ENCODE results near the gene CDH5. TPM values are rescaled to one million over a fixed set of nuclear protein-coding genes. Genes with fewer than 3 reads are reported as not detected.

CDH5 gene
- total and polyA plus RNA-seq, 2 of the 8 experiments (the other 6 are each of a cell fraction or from before 2014, with no cell fraction given): 0.32 TPM

- no peak overlapping the region for H3K4ac ChIP-seq (replicated peaks; ENCODE audit: insufficient read length, low read depth, low read length)
- H3K27ac ChIP-seq (ENCODE audit: low read depth, low read length): no peak overlapping the region
- H2BK120ac ChIP-seq (replicated peaks; ENCODE audit: low read depth, low read length): no peak overlapping the region
- no peak overlapping the region for H3K23ac ChIP-seq (ENCODE audit: insufficient read length)
- DNase-seq (ENCODE audit: low read depth in 1 of 2, low spot score in 2 of 2) (no peak), FAIRE-seq (no peak)
- peaks cover 0 to 3% (median 0%) of the 10 kb centered on the region in 4 experiments; a peak in 3 of 7 replicates for H3K4me1 ChIP-seq (replicated peaks in 1 of 4; ENCODE audit: control insufficient read depth in 3 of 4, insufficient read depth in 4 of 4, low read length in 3 of 4)
- H2AK5ac ChIP-seq (ENCODE audit: low read depth, low read length): peak overlapping the region; percentile 60; the same call in 1 of the 2 replicates
- peak overlapping the region; percentile 81; the same call in 1 of the 2 replicates for H2BK15ac ChIP-seq (ENCODE audit: low read length)
- no peak overlapping the region for H3K4me3 ChIP-seq (ENCODE audit: extremely low read depth in 1 of 4, insufficient read depth in 2 of 4, low read depth in 3 of 4, low read length in 4 of 4)
- POLR2A ChIA-PET (ENCODE audit: partially characterized antibody): no interaction called here
- no peak overlapping the region for H4K5ac ChIP-seq (ENCODE audit: insufficient read length, low read depth, low read length)
- no peaks in the 10 kb centered on the region for H3K27me3 ChIP-seq (replicated peaks in 1 of 4; ENCODE audit: control insufficient read depth in 3 of 4, extremely low read depth in 1 of 4, insufficient read depth in 3 of 4, low read length in 3 of 4)
- H4K91ac ChIP-seq (replicated peaks; ENCODE audit: insufficient read length, low read length): peak overlapping the region; percentile 25
- CTCF ChIA-PET (ENCODE audit: partially characterized antibody): no interaction called here
- no peaks in the 10 kb centered on the region for H3K79me1 ChIP-seq (ENCODE audit: low read depth, low read length)
- H3K56ac ChIP-seq (replicated peaks; ENCODE audit: insufficient read length, low read depth, low read length): no peak overlapping the region
- no peak overlapping the region for H3K9ac ChIP-seq (replicated peaks in 1 of 4; ENCODE audit: extremely low read depth in 1 of 4, low read depth in 3 of 4, low read length in 3 of 4)
- no peaks in the 10 kb centered on the region for H3K9me3 ChIP-seq (ENCODE audit: insufficient read depth in 2 of 2, low read depth in 1 of 2, low read length in 1 of 2)
- H4K8ac ChIP-seq (ENCODE audit: extremely low read depth, insufficient read depth, low read length): no peak overlapping the region
- H3K18ac ChIP-seq (ENCODE audit: extremely low read depth, low read length): no peak overlapping the region
- TF ChIP-seq POLR2AphosphoS5 (IDR thresholded peaks at IDR 0.05; ENCODE audit: low read depth, low read length) (no peak), KDM5A (IDR thresholded peaks at IDR 0.05; ENCODE audit: low read length) (no peak)
- no peaks in the 10 kb centered on the region for H3K79me2 ChIP-seq (ENCODE audit: control insufficient read depth in 1 of 2, insufficient read depth in 2 of 2, low read length in 2 of 2)
- peaks cover 10% of the 10 kb centered on the region; the same call in 1 of the 2 replicates for H3K23me2 ChIP-seq (ENCODE audit: low read depth, low read length)
- H2BK12ac ChIP-seq (ENCODE audit: low read depth, low read length): peak overlapping the region; percentile 90; the same call in 1 of the 2 replicates
- H2AFZ ChIP-seq (ENCODE audit: low read length): no peak overlapping the region
- H4K20me1 ChIP-seq (replicated peaks in 1 of 2; ENCODE audit: control insufficient read depth in 1 of 2, insufficient read depth in 2 of 2, low read length in 2 of 2): peaks cover 0 to 3% of the 10 kb centered on the region in 2 experiments
- no peak overlapping the region for H3K14ac ChIP-seq (ENCODE audit: insufficient read length)
- H3K4me2 ChIP-seq (ENCODE audit: insufficient read depth in 1 of 2, low read depth in 2 of 2, low read length in 2 of 2): no peak overlapping the region
- no peak overlapping the region for H2BK20ac ChIP-seq (ENCODE audit: low read length)
- H2BK5ac ChIP-seq (ENCODE audit: low read depth, low read length): no peak overlapping the region
- H3K36me3 ChIP-seq (ENCODE audit: control insufficient read depth in 2 of 4, insufficient read depth in 4 of 4, low read length in 3 of 4): no peaks in the 10 kb centered on the region
- 80% methylated on average over 4 of the region's 4 CpGs; no CpG with 5 or more reads in 1 of the 2 experiments for WGBS, 2 experiments (ENCODE audit: extremely low coverage in 1 of 2, insufficient coverage in 1 of 2, insufficient read length in 1 of 2, insufficient replicate concordance in 2 of 2, low coverage in 1 of 2, low lambda C conversion rate in 2 of 2, missing lambda C conversion rate in 1 of 2)
Observed at GRCh38 chr16:66383551-66383950, 17.1 kb downstream of the CDH5 start.
